Glutamatergic neuron (in vitro differentiated cells): ENCODE results near the gene DPM3. TPM values are rescaled to one million over a fixed set of nuclear protein-coding genes. Genes with fewer than 3 reads are reported as not detected.

ENCODE experiments used
- DNase-seq: peaks from one replicate; pipeline ENCODE4 v3.0.0; 2022
- H3K27ac Mint-ChIP-seq: one replicate; pipeline ENCODE4 v1.8.0; 2020; ENCODE audit warnings: mild to moderate bottlenecking, mixed read lengths, inconsistent platforms; ENCODE audit not compliant: unreplicated experiment
- H3K27me3 Mint-ChIP-seq: one replicate; pipeline ENCODE4 v1.8.0; 2020; ENCODE audit warnings: mild to moderate bottlenecking, moderate library complexity, mixed read lengths, inconsistent platforms; ENCODE audit not compliant: unreplicated experiment
- H3K36me3 Mint-ChIP-seq: one replicate; pipeline ENCODE4 v1.8.0; 2020; ENCODE audit warnings: mild to moderate bottlenecking, mixed read lengths, inconsistent platforms; ENCODE audit not compliant: unreplicated experiment
- H3K4me1 Mint-ChIP-seq: one replicate; pipeline ENCODE4 v1.8.0; 2020; ENCODE audit warnings: mild to moderate bottlenecking, low read depth, mixed read lengths, inconsistent platforms; ENCODE audit not compliant: unreplicated experiment
- H3K4me3 Mint-ChIP-seq: one replicate; pipeline ENCODE4 v1.8.0; 2020; ENCODE audit warnings: mild to moderate bottlenecking, mixed read lengths, inconsistent platforms; ENCODE audit not compliant: unreplicated experiment
- H3K9me3 Mint-ChIP-seq: one replicate; pipeline ENCODE4 v1.8.0; 2020; ENCODE audit warnings: mild to moderate bottlenecking, moderate library complexity, mixed read lengths, inconsistent platforms; ENCODE audit not compliant: unreplicated experiment
- total RNA-seq: library from RNA; stranded (reverse); fragmentation: NEBNext Ultra II Directional; extraction: Animal tissue kit (Norgen Biotek cat#: 25700); gene quantifications from one replicate; pipeline ENCODE4 v1.2.1, GENCODE V29; 2021; ENCODE audit not compliant: unreplicated experiment
- TF ChIP-seq, protein P1 (sequence below): fragments of 200-600 bp; sonication (generic); IDR thresholded peaks from one replicate; pipeline ENCODE4 v1.5.0; 2021; ENCODE audit not compliant: partially characterized antibody, unreplicated experiment

Gene DPM3
- total RNA-seq, 1 donor from 2014 or later, result 27.7 TPM

DNA sequence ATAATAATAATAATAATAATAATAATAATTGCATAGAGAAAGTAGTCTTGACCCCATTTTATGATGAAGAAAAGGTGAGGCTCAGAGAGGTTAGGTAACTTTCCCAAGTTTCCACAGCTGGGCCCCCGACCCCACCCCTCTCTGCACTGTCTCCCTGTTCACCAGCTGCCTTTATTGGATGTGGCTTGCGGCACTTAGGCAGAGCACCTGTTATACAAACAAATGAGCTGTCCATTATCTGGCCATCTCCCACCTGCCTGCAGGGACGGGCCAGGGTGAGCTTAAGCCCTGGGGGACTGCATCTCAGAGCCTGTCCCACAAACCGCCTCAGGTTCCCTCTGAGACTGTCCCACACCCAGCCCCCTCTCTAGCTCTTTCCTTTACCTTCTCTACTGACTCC is 22.7 kb downstream of the DPM3 start:
- Mint-ChIP-seq H3K27me3 (peaks cover 8% of the 10 kb centered on the region), H3K9me3 (no peaks in the 10 kb centered on the region), H3K4me1 (peaks cover 4% of the 10 kb centered on the region), H3K36me3 (no peaks in the 10 kb centered on the region), H3K4me3 (no peak overlapping the region), H3K27ac (no peak overlapping the region)
- TF ChIP-seq, protein P1, sequence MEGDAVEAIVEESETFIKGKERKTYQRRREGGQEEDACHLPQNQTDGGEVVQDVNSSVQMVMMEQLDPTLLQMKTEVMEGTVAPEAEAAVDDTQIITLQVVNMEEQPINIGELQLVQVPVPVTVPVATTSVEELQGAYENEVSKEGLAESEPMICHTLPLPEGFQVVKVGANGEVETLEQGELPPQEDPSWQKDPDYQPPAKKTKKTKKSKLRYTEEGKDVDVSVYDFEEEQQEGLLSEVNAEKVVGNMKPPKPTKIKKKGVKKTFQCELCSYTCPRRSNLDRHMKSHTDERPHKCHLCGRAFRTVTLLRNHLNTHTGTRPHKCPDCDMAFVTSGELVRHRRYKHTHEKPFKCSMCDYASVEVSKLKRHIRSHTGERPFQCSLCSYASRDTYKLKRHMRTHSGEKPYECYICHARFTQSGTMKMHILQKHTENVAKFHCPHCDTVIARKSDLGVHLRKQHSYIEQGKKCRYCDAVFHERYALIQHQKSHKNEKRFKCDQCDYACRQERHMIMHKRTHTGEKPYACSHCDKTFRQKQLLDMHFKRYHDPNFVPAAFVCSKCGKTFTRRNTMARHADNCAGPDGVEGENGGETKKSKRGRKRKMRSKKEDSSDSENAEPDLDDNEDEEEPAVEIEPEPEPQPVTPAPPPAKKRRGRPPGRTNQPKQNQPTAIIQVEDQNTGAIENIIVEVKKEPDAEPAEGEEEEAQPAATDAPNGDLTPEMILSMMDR, result no peak
- DNase-seq, result no peak

DNA sequence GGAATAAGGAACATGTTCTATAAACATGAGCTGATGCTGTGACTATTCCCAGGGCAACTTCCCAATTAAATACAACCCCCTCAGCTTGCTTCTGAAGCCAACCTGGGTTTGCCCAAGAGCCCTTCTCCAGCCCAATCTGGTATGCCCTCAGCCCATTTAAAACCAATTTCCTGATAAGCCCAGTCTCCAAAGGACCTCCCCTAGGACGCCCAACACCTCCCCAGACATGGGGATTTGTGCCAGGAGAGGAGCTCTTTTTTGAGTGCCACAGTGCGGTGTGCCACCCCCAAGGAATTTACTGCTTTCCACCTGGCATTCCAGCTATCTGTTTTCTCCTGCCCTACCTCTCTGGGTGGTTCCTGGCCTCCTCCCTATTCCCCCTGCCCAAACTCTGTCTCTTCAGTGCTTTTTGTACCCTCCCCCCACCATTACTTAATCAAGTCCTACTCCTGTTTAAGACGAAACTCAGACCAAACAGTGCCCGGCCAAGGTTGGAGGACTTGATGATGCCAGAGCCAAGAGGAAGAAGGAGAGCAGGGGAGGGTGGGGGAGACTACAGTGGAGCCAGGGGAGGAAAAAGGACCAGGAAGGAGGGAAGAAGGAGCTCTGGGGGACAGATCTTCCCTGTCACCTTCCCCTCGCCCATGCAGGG is 24.1 kb downstream of the DPM3 start:
- peaks cover 4% of the 10 kb centered on the region for H3K4me1 Mint-ChIP-seq
- H3K27ac Mint-ChIP-seq, result no peak overlapping the region
- H3K4me3 Mint-ChIP-seq, result no peak overlapping the region
- no peaks in the 10 kb centered on the region for H3K36me3 Mint-ChIP-seq
- TF ChIP-seq, protein P1, result no peak
- no peak for DNase-seq
- no peaks in the 10 kb centered on the region for H3K9me3 Mint-ChIP-seq
- peaks cover 10% of the 10 kb centered on the region for H3K27me3 Mint-ChIP-seq

DNA sequence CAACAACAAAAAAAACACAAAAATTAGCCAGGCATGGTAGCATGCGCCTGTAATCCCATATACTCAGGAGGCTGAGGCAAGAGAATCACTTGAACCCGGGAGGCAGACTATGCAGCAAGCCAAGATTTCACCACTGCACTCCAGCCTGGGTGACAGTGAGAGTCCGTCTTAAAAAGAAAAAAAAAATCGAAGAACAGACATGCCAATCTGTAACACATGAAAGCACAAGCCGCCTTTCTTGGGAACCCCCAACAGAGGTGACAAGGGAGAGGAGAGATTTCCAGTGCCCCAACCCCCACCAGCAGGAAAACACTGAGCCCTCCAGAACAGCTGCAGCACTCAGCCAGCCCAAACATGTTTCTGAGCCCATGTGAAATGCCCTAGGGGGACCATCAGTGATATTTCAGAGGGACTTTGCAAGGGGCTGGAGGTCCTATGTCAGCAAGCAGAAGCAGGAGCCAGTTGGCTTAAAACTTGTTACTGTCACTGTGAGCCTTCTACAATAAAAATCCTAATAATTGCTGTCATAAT is 26.8 kb downstream of the DPM3 start:
- peaks cover 4% of the 10 kb centered on the region for H3K4me1 Mint-ChIP-seq

DNA sequence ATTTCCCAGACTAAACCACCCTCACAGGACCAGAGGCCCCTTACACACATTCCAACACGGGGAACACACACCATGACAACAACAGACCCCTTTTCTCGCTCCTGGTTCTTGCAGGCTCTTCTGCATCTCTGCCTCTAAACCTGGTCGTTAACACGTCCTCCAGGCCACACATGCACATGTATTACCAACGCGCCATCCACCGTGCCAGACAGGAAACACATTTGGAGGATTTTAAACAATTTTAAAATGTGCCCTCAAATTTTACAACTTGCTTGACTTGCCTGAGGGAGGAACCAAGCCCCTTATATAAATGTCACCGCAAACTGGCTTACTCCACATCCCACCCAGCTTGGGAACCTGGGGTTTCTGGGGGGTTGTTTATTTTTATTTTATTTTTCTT is 29.5 kb downstream of the DPM3 start:
- TF ChIP-seq, protein P1, result no peak
- Mint-ChIP-seq H3K27me3 (peaks cover 4% of the 10 kb centered on the region), H3K4me1 (peaks cover 4% of the 10 kb centered on the region), H3K27ac (no peak overlapping the region), H3K9me3 (no peaks in the 10 kb centered on the region), H3K4me3 (no peak overlapping the region), H3K36me3 (no peaks in the 10 kb centered on the region)
- DNase-seq, result no peak

More for the DNA sequence above, 26.8 kb downstream of the DPM3 start:
- TF ChIP-seq, protein P1, result no peak
- Mint-ChIP-seq H3K27ac (no peak overlapping the region), H3K9me3 (no peaks in the 10 kb centered on the region), H3K4me3 (peak overlapping the region; percentile 11), H3K27me3 (peaks cover 12% of the 10 kb centered on the region), H3K36me3 (no peaks in the 10 kb centered on the region)
- no peak for DNase-seq

DNA sequence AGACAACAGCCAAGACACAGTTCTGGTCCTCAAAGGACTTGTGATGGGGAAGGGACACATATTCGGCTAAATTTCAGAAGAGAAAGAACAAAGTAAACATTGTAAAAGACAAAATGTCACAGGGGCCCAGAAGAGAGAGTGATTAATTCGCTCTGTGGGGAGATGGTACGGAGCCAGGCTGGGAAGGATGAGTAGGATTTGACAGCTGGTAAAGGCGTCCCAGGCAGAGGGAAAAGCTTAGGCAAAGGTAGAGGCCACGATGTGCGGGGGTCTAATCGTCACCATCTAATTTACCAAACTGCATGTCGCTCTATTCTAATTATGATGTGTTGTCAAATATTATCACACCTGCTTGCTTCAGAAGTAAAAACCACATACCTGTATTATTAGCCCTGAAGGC is 29.9 kb downstream of the DPM3 start:
- Mint-ChIP-seq H3K4me1 (peaks cover 4% of the 10 kb centered on the region), H3K4me3 (no peak overlapping the region), H3K27ac (no peak overlapping the region), H3K36me3 (no peaks in the 10 kb centered on the region), H3K27me3 (peaks cover 4% of the 10 kb centered on the region), H3K9me3 (no peaks in the 10 kb centered on the region)
- TF ChIP-seq, protein P1, result no peak
- no peak for DNase-seq
